ENCODE measurements around the gene SDR9C7. TPM values are rescaled to one million over a fixed set of nuclear protein-coding genes. Genes with fewer than 3 reads are reported as not detected.
"Not testable (repeated sequence)": the region's sequence is repeated elsewhere in the genome, so short reads cannot be mapped to it uniquely, and the experiment has no call there.

SDR9C7 gene
- polyA plus RNA-seq, 1 donor from 2014 or later = 0.63 TPM

- Histone ChIP-seq H3K9me2 (ENCODE audit: insufficient read depth, low read length) (no peaks in the 10 kb centered on the region), H2AFZ (ENCODE audit: low read depth, low read length) (no peak overlapping the region), H3K79me2 (replicated peaks; ENCODE audit: insufficient read depth, low read length) (no peaks in the 10 kb centered on the region), H3K4me3 (ENCODE audit: low read length) (no peak overlapping the region), H3F3A (ENCODE audit: insufficient read depth, low read length, poor library complexity, severe bottlenecking) (no peaks in the 10 kb centered on the region), H3K27ac (ENCODE audit: low read length) (no peak overlapping the region), H3K36me3 (ENCODE audit: insufficient read depth, low read length) (no peaks in the 10 kb centered on the region), H3K4me2 (ENCODE audit: low read length) (no peak overlapping the region), H4K20me1 (ENCODE audit: insufficient read depth) (no peaks in the 10 kb centered on the region), H3K9me3 (ENCODE audit: low read length) (no peaks in the 10 kb centered on the region), H3K9ac (ENCODE audit: low read length) (no peak overlapping the region), H3K27me3 (ENCODE audit: insufficient read depth, low read depth, low read length) (no peaks in the 10 kb centered on the region)
- TF ChIP-seq CTCF (IDR thresholded peaks at IDR 0.05; ENCODE audit: poor library complexity, severe bottlenecking) (no peak), RAD21 (conservative IDR thresholded peaks at IDR 0.05) (no peak), REST (IDR thresholded peaks at IDR 0.05; ENCODE audit: borderline replicate concordance) (no peak), TAF1 (IDR thresholded peaks at IDR 0.05; ENCODE audit: low read depth) (no peak), POLR2AphosphoS5 (IDR thresholded peaks at IDR 0.05) (no peak), EZH2 (IDR thresholded peaks at IDR 0.05; ENCODE audit: borderline replicate concordance, insufficient read depth, low read length, poor library complexity, severe bottlenecking) (no peak), MXI1 (conservative IDR thresholded peaks at IDR 0.05; ENCODE audit: poor library complexity, severe bottlenecking) (no peak), EP300 (conservative IDR thresholded peaks at IDR 0.05; ENCODE audit: poor library complexity, severe bottlenecking) (no peak), SMC3 (conservative IDR thresholded peaks at IDR 0.05; ENCODE audit: poor library complexity) (no peak)
Observed at GRCh38 chr12:56884421-56884820, 49.8 kb downstream of the SDR9C7 start.

- H2AFZ ChIP-seq (ENCODE audit: low read depth, low read length); H3K9me3 ChIP-seq (ENCODE audit: low read length); H3K4me3 ChIP-seq (ENCODE audit: low read length); H3K4me2 ChIP-seq (ENCODE audit: low read length); H3K9me2 ChIP-seq (ENCODE audit: insufficient read depth, low read length); H3F3A ChIP-seq (ENCODE audit: insufficient read depth, low read length, poor library complexity, severe bottlenecking); H3K27ac ChIP-seq (ENCODE audit: low read length); H3K36me3 ChIP-seq (ENCODE audit: insufficient read depth, low read length); H3K79me2 ChIP-seq (replicated peaks; ENCODE audit: insufficient read depth, low read length); H3K9ac ChIP-seq (ENCODE audit: low read length); H4K20me1 ChIP-seq (ENCODE audit: insufficient read depth); H3K27me3 ChIP-seq (ENCODE audit: insufficient read depth, low read depth, low read length): not testable (repeated sequence)
Observed at GRCh38 chr12:56882407-56882806, 51.8 kb downstream of the SDR9C7 start.

Measured in neural cell (in vitro differentiated cells).